Loucy (cell line): Measurements from ENCODE around the gene MYO1D.

Experiments
- H2AFZ ChIP-seq: fragments of 200-600 bp; sonication (generic); 2 replicates; pipeline ENCODE4 v1.6.0; 2016; ENCODE audit warnings: antibody characterized with exemption, mild to moderate bottlenecking, low read length, moderate library complexity
- H3F3A ChIP-seq: fragments of 200-600 bp; 2 replicates; pipeline ENCODE4 v1.6.0; 2016; ENCODE audit warnings: antibody characterized with exemption, low read depth, mild to moderate bottlenecking
- H3K27me3 ChIP-seq: fragments of 200-600 bp; sonication (generic); 2 replicates; pipeline ENCODE4 v1.6.1; 2014; ENCODE audit warnings: low read length, mild to moderate bottlenecking; ENCODE audit not compliant: insufficient read depth, poor library complexity, severe bottlenecking
- H3K36me3 ChIP-seq: fragments of 200-600 bp; sonication (generic); 2 replicates; pipeline ENCODE4 v1.6.1; 2016; ENCODE audit warnings: low read length; ENCODE audit not compliant: insufficient read depth
- H3K4me1 ChIP-seq: fragments of 200-600 bp; sonication (generic); 2 replicates; pipeline ENCODE4 v1.5.1; 2014; ENCODE audit warnings: low read length, mild to moderate bottlenecking; ENCODE audit not compliant: insufficient read depth, poor library complexity, severe bottlenecking
- H3K4me2 ChIP-seq: fragments of 200-600 bp; sonication (generic); 2 replicates; pipeline ENCODE4 v1.6.0; 2014; ENCODE audit warnings: antibody characterized with exemption, low read length, low read depth, mild to moderate bottlenecking; ENCODE audit not compliant: poor library complexity, severe bottlenecking
- H3K4me3 ChIP-seq: fragments of 200-600 bp; sonication (generic); 2 replicates; pipeline ENCODE4 v1.5.1; 2014; ENCODE audit warnings: low read length, mild to moderate bottlenecking, mixed read lengths; ENCODE audit not compliant: poor library complexity, severe bottlenecking
- H3K79me2 ChIP-seq: fragments of 200-600 bp; sonication (generic); 2 replicates; pipeline ENCODE4 v1.6.1; 2014; ENCODE audit warnings: low read length; ENCODE audit not compliant: insufficient read depth
- H3K9ac ChIP-seq: fragments of 200-600 bp; sonication (generic); 2 replicates; pipeline ENCODE4 v1.6.0; 2014; ENCODE audit warnings: mild to moderate bottlenecking, low read depth, low read length, moderate library complexity; ENCODE audit not compliant: poor library complexity, severe bottlenecking
- H3K9me2 ChIP-seq: fragments of 200-600 bp; sonication (generic); replicated peaks from 2 replicates; pipeline ENCODE4 v1.6.1; 2016; ENCODE audit warnings: low read depth, low read length, mixed read lengths
- H3K9me3 ChIP-seq: fragments of 200-600 bp; sonication (generic); 2 replicates; pipeline ENCODE4 v1.6.1; 2014; ENCODE audit warnings: mild to moderate bottlenecking, antibody characterized with exemption, low read length, low read depth; ENCODE audit not compliant: insufficient read depth
- H4K20me1 ChIP-seq: fragments of 200-600 bp; sonication (generic); 2 replicates; pipeline ENCODE4 v1.6.0; 2014; ENCODE audit warnings: antibody characterized with exemption, low read length, mild to moderate bottlenecking; ENCODE audit not compliant: insufficient read depth, poor library complexity, severe bottlenecking
- EZH2phosphoT487 ChIP-seq: fragments of 200-600 bp; IDR thresholded peaks from 2 replicates; pipeline ENCODE4 v1.6.1; 2018; ENCODE audit warnings: antibody characterized with exemption, mild to moderate bottlenecking, moderate library complexity, borderline replicate concordance
- TF ChIP-seq, protein P1 (sequence below): fragments of 200-600 bp; sonication (generic); conservative IDR thresholded peaks from 2 replicates; pipeline ENCODE4 v1.5.1; 2014; ENCODE audit warnings: mild to moderate bottlenecking, antibody characterized with exemption, low read length

The MYO1D gene

DNA sequence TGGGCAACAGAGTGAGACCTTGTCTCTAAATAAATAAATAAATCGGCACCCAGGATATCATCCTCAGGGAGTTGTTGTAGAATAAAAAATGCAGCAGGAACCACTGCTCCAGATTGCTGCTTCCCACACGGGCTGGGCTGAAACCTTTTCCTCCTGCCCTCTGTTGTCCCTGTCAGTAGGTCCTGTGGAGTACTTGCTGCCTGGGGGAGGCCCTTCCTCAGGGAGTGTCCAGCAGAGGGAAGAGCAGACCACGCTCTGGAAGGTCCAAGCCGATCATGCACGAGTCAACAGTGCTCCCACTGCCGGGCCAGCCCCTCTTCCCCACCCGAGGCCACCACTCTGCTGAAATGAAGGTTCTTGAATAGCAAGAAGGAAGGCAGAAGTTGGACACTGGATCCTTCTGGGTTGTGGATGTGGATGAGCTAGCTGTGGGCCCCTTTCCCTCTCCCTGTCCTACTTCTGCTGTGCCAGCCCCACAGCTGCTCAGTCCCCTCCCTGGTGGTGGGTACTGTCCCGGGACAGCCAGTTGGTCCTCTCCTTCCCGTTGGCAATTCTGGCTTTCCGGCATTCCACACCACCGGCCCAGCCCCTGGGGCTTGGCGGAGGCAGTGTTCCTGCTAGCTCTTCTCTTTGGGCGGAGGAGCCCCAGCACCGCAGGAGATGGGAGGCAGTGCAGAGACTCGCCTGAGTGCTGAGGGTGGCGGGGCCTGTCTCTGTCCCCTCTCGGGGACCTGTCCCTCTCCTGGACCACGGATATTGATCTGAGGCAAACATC lies 379.3 kb downstream of the MYO1D start:
- no peaks in the 10 kb centered on the region for H3K9me2 ChIP-seq
- no peaks in the 10 kb centered on the region for H3K36me3 ChIP-seq
- no peaks in the 10 kb centered on the region for H4K20me1 ChIP-seq
- H2AFZ ChIP-seq: no peak overlapping the region
- H3K79me2 ChIP-seq: no peaks in the 10 kb centered on the region
- H3K9me3 ChIP-seq: no peaks in the 10 kb centered on the region
- H3K4me1 ChIP-seq: no peaks in the 10 kb centered on the region
- no peak overlapping the region for H3K4me3 ChIP-seq
- H3K9ac ChIP-seq: no peak overlapping the region
- no peak for TF ChIP-seq EZH2phosphoT487
- TF ChIP-seq, protein P1, sequence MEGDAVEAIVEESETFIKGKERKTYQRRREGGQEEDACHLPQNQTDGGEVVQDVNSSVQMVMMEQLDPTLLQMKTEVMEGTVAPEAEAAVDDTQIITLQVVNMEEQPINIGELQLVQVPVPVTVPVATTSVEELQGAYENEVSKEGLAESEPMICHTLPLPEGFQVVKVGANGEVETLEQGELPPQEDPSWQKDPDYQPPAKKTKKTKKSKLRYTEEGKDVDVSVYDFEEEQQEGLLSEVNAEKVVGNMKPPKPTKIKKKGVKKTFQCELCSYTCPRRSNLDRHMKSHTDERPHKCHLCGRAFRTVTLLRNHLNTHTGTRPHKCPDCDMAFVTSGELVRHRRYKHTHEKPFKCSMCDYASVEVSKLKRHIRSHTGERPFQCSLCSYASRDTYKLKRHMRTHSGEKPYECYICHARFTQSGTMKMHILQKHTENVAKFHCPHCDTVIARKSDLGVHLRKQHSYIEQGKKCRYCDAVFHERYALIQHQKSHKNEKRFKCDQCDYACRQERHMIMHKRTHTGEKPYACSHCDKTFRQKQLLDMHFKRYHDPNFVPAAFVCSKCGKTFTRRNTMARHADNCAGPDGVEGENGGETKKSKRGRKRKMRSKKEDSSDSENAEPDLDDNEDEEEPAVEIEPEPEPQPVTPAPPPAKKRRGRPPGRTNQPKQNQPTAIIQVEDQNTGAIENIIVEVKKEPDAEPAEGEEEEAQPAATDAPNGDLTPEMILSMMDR: no peak
- no peaks in the 10 kb centered on the region for H3K27me3 ChIP-seq
- H3K4me2 ChIP-seq: no peak overlapping the region
- H3F3A ChIP-seq: no peaks in the 10 kb centered on the region

DNA sequence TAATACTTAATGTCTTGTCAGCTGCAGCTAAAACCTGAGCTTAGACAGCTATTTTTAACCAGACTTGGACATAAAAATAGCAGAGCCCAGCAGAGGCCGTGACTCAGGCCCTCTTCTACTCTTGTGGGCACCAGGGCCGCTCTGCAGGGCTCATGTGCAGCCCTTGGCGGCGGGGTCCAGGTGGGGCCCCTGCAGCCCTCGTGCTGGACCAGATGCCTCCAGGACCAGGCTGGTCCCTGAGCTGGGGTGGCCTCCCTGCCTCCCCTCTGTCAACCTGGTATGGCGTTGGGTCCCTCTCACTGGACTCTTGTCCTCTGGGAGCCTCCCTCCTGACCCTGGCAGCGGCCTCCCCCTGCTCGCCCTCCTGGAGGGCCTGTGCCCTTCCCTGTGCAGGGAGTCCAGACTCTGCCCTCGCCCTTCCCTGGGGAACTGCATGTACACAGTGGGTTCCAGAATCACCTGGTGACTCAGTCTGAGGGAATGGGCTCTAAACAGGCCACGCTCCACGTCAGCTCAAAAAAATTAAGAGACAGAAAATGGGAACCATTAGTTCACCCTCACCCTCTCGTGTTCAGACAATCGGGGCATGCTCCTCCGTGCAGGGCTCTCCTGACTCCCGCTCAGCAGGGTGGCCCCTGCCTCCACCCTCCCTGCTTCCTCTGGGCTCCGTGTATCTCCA lies 380.4 kb downstream of the MYO1D start:
- no peaks in the 10 kb centered on the region for H3K9me3 ChIP-seq
- no peak for TF ChIP-seq EZH2phosphoT487
- TF ChIP-seq, protein P1: no peak
- no peak overlapping the region; the same call in 1 of the 2 replicates for H2AFZ ChIP-seq
- H3F3A ChIP-seq: no peaks in the 10 kb centered on the region
- no peaks in the 10 kb centered on the region for H3K27me3 ChIP-seq
- no peaks in the 10 kb centered on the region for H3K9me2 ChIP-seq
- no peaks in the 10 kb centered on the region for H3K79me2 ChIP-seq
- no peak overlapping the region for H3K4me3 ChIP-seq
- H3K4me1 ChIP-seq: no peaks in the 10 kb centered on the region
- H3K36me3 ChIP-seq: no peaks in the 10 kb centered on the region
- no peak overlapping the region for H3K9ac ChIP-seq
- no peaks in the 10 kb centered on the region for H4K20me1 ChIP-seq
- no peak overlapping the region for H3K4me2 ChIP-seq

DNA sequence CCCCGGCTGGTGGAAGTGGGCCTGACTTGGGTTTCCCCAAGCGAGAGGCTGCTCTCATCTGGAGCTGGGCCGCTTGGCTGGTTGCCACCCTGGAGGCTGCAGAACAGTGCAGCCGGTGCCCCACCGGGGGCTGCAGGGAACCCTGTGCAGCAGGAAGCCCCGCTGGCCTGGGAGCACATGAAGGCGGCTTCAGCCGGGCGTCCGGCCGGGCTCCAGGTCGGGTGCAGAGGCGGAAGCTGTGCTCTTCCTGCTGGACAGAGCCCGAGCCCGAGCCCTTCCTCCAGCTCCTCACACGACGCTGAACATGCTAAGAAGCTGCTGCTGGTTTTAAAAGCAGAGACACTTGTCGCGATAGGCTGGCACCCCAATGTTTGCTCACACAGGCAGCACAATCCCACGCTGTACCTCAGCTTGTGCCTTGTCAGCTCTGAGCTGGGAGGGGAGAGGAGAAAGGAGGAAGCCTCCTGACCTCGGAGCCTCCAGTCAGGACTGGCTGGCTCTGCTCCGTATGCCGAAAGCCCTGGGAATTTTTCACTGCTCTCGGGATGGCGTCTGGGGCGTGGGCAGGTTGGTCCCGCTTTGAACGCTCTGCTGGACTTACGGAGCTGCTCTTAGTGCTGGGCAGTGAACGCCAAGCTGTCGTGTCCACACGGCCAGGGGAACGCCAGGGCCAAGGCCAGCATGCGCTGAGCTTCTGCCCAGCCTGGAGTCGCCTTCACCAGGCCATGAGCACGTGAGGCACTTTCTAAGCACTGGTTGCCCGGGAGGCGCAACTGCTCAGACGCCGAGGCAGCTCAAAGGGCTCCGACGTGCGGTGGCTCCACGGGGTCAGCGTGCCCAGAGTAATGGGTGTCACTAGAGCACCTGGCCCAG lies 381.3 kb downstream of the MYO1D start:
- H3K9me3 ChIP-seq: no peaks in the 10 kb centered on the region
- no peaks in the 10 kb centered on the region for H3K4me1 ChIP-seq
- no peaks in the 10 kb centered on the region for H3K9me2 ChIP-seq
- no peaks in the 10 kb centered on the region for H3K79me2 ChIP-seq
- no peaks in the 10 kb centered on the region for H3F3A ChIP-seq
- no peak overlapping the region for H3K4me2 ChIP-seq
- H3K9ac ChIP-seq: no peak overlapping the region
- H2AFZ ChIP-seq: no peak overlapping the region
- H3K36me3 ChIP-seq: no peaks in the 10 kb centered on the region
- TF ChIP-seq EZH2phosphoT487: no peak
- TF ChIP-seq, protein P1: no peak
- no peaks in the 10 kb centered on the region for H4K20me1 ChIP-seq
- no peak overlapping the region for H3K4me3 ChIP-seq
- H3K27me3 ChIP-seq: no peaks in the 10 kb centered on the region
